ENCODE results near the gene APAF1.

DNA sequence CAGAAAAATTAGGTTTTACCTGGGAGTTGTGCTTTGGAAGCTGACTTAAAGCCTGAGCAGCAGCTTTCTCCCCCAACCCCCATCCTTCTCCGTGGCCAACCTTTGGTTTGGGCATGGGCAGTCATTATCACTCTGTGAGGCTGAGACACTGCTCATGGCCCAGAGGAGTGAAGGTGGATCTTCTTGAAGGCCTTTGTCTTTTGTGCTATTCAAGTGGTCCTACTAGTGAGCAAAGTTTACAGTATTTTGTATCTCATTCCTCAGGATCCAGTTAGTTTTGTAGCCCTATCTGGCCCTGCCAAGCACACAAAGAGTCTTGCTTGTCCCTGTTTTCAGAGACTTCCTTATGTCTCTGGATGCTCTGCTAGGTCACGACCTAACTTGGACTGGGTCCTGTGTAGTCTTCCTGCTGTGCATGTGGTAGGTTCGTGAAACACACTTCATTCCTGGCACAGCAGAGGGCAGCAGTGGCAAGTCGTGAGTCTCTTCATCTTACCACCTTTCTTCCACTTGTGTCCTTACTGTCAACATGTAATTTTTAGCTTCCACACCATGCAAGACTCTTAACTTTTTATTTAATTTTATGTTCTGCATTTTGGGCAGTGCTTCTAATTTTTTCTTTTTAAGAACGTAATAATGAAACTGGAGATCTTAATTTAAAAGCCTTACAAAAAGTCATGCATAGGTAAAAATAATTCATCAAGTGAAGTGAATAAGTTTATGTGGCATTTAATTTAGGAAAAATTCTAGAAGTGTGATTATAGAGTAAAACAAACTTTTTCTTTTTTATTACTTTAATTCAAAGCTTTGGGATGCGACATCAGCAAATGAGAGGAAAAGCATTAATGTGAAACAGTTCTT is 53.7 kb downstream of the APAF1 start:
- TF ChIP-seq POLR2A (IDR thresholded peaks at IDR 0.05) = no peak
- TF ChIP-seq, protein P1, sequence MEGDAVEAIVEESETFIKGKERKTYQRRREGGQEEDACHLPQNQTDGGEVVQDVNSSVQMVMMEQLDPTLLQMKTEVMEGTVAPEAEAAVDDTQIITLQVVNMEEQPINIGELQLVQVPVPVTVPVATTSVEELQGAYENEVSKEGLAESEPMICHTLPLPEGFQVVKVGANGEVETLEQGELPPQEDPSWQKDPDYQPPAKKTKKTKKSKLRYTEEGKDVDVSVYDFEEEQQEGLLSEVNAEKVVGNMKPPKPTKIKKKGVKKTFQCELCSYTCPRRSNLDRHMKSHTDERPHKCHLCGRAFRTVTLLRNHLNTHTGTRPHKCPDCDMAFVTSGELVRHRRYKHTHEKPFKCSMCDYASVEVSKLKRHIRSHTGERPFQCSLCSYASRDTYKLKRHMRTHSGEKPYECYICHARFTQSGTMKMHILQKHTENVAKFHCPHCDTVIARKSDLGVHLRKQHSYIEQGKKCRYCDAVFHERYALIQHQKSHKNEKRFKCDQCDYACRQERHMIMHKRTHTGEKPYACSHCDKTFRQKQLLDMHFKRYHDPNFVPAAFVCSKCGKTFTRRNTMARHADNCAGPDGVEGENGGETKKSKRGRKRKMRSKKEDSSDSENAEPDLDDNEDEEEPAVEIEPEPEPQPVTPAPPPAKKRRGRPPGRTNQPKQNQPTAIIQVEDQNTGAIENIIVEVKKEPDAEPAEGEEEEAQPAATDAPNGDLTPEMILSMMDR (IDR thresholded peaks at IDR 0.05) = peak in 3 of 7 experiments; percentile 6 to 29 (median 26)
- TF ChIP-seq EP300 (IDR thresholded peaks at IDR 0.05) = no peak
- no peak for TF ChIP-seq POLR2AphosphoS5 (IDR thresholded peaks at IDR 0.05)
